H1 (cell line): Measurements from ENCODE around the gene PPIL3. TPM values are rescaled to one million over a fixed set of nuclear protein-coding genes. Genes with fewer than 3 reads are reported as not detected.

ENCODE experiments used
- CHD2 ChIP-seq: IDR thresholded peaks from 2 replicates; pipeline ENCODE4 v1.6.1; 2012; ENCODE audit warnings: low read length, improper control_type of control experiment
- POLR2AphosphoS5 ChIP-seq: IDR thresholded peaks from 2 replicates; pipeline ENCODE4 v1.6.1; 2011; ENCODE audit warnings: low read depth, low read length
- SIRT6 ChIP-seq: IDR thresholded peaks from one replicate; pipeline ENCODE4 v1.7.1; 2012; ENCODE audit warnings: low read length, inconsistent platforms
- SUZ12 ChIP-seq: fragments of 200-600 bp; sonication (generic); IDR thresholded peaks from 2 replicates; pipeline ENCODE4 v1.6.1; 2012; ENCODE audit warnings: mild to moderate bottlenecking, inconsistent platforms, low read length, moderate library complexity, mixed read lengths
- polyA plus RNA-seq, 7 experiments: library from polyadenylated mRNA; depleted of rRNA in 3 of 7; stranded (reverse) in 5 of 7; unstranded in 2 of 7; fragments of >200 nt in 5 of 7; fragments of 200-250 nt in 2 of 7; gene quantifications; 1 replicate in 5 of 7; 2 replicates in 1 of 7; 4 replicates in 1 of 7; pipeline versions ENCODE4 v1.2.1 to v1.2.3, GENCODE V29; 2011 to 2013; ENCODE audit warnings: missing spikeins in 2 of 7, mixed read lengths in 2 of 7
- total RNA-seq: library from RNA; stranded (reverse); fragmentation: NEBNext Ultra II Directional; extraction: Animal tissue kit (Norgen Biotek cat#: 25700); gene quantifications from 2 replicates; pipeline ENCODE4 v1.2.1, GENCODE V29; 2021

PPIL3 gene
- total and polyA plus RNA-seq, 2 of the 8 experiments (the other 6 are each of a cell fraction or from before 2014, with no cell fraction given), result 30.4 to 48.7 TPM

DNA sequence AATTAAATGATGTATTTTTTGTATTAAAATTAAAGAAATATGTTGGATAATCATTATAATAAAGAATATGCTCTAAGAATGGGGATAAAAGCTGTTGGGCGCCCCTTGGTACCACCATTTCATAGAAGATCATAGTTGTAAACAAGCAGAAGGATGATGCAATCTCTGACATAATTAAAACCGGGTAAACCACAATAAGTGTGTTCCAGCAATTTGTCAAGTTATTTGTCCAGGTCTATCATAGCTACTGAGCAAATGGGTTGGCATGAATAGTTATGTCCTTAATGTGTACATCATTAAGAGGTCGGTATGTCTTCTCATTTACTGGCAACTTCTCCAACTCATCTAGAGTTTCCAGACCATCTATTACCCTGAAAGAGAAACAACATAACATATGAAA is 17.7 kb downstream of the PPIL3 start (continued):
- TF ChIP-seq POLR2AphosphoS5, result no peak
- no peak for TF ChIP-seq CHD2
- no peak for TF ChIP-seq SUZ12
- TF ChIP-seq SIRT6, result no peak
